ENCODE results near the gene TRIM9. TPM values are rescaled to one million over a fixed set of nuclear protein-coding genes. Genes with fewer than 3 reads are reported as not detected.

Gene TRIM9
- total and polyA plus RNA-seq, 2 donors (not counting 3 experiments of a cell fraction or from before 2014, with no cell fraction given), result not detected

- no peak overlapping the region for H3K4me2 ChIP-seq (ENCODE audit: insufficient read depth, low read length)
- H3K27ac ChIP-seq (ENCODE audit: insufficient read depth, low read depth, low read length), result no peak overlapping the region
- no peak overlapping the region for H3K4me3 ChIP-seq (replicated peaks in 1 of 3; ENCODE audit: insufficient read depth in 1 of 3, low read depth in 1 of 3, low read length in 3 of 3)
- H4K20me1 ChIP-seq (replicated peaks; ENCODE audit: control insufficient read depth, extremely low read depth, insufficient read depth, low read length), result no peaks in the 10 kb centered on the region
- no peaks in the 10 kb centered on the region for H3K4me1 ChIP-seq (ENCODE audit: control insufficient read depth, extremely low read depth, insufficient read depth, low read length)
- intact Hi-C loops (cut with micrococcal nuclease) (no loop called here), dilution Hi-C loops (cut with MboI; ENCODE audit: extremely low pct_ligation_motif_present, low sequenced_read_pairs) (no loop called here)
- no peaks in the 10 kb centered on the region for H3K9me3 ChIP-seq (replicated peaks; ENCODE audit: control insufficient read depth, insufficient read depth, low read length)
- H3K79me2 ChIP-seq (ENCODE audit: control insufficient read depth, insufficient read depth, low read length), result no peaks in the 10 kb centered on the region
- H2AFZ ChIP-seq (ENCODE audit: low read depth, low read length), result no peak overlapping the region
- POLR2A ChIA-PET, result no interaction called here
- no peaks in the 10 kb centered on the region for H3K36me3 ChIP-seq (ENCODE audit: control insufficient read depth in 2 of 2, extremely low read depth in 1 of 2, insufficient read depth in 2 of 2, low read length in 2 of 2)
- FAIRE-seq, result no peak
- TF ChIP-seq JUN (IDR thresholded peaks at IDR 0.05; ENCODE audit: borderline replicate concordance, insufficient read depth, insufficient read length, low read depth) (no peak), MYC (IDR thresholded peaks at IDR 0.05; ENCODE audit: low read depth, low read length) (no peak)
- H3K9ac ChIP-seq (replicated peaks; ENCODE audit: extremely low read depth, insufficient read depth, low read length), result no peak overlapping the region
- no TSS peak for BruUV-seq (replicated peaks)
- no peaks in the 10 kb centered on the region for H3K9me1 ChIP-seq (replicated peaks; ENCODE audit: control insufficient read depth, extremely low read depth, insufficient read depth, low read length)
- peaks cover 4 to 6% of the 10 kb centered on the region in 2 experiments for H3K27me3 ChIP-seq (ENCODE audit: control insufficient read depth in 2 of 2, insufficient read depth in 2 of 2, low read length in 2 of 2)
- CTCF ChIA-PET, result no interaction called here
- DNase-seq (ENCODE audit: low read depth, low spot score), result no peak
Observed at GRCh38 chr14:51053157-51053556, 41.7 kb downstream of the TRIM9 start.

- Histone ChIP-seq H3K9me1 (replicated peaks; ENCODE audit: control insufficient read depth, extremely low read depth, insufficient read depth, low read length) (no peaks in the 10 kb centered on the region), H3K36me3 (ENCODE audit: control insufficient read depth in 2 of 2, extremely low read depth in 1 of 2, insufficient read depth in 2 of 2, low read length in 2 of 2) (no peaks in the 10 kb centered on the region), H3K4me2 (ENCODE audit: insufficient read depth, low read length) (no peak overlapping the region), H3K27me3 (ENCODE audit: control insufficient read depth in 2 of 2, insufficient read depth in 2 of 2, low read length in 2 of 2) (peaks cover 5 to 19% of the 10 kb centered on the region in 2 experiments), H2AFZ (ENCODE audit: low read depth, low read length) (no peak overlapping the region), H4K20me1 (replicated peaks; ENCODE audit: control insufficient read depth, extremely low read depth, insufficient read depth, low read length) (no peaks in the 10 kb centered on the region), H3K4me1 (ENCODE audit: control insufficient read depth, extremely low read depth, insufficient read depth, low read length) (no peaks in the 10 kb centered on the region), H3K9ac (replicated peaks; ENCODE audit: extremely low read depth, insufficient read depth, low read length) (no peak overlapping the region), H3K9me3 (replicated peaks; ENCODE audit: control insufficient read depth, insufficient read depth, low read length) (no peaks in the 10 kb centered on the region), H3K79me2 (ENCODE audit: control insufficient read depth, insufficient read depth, low read length) (no peaks in the 10 kb centered on the region), H3K27ac (ENCODE audit: insufficient read depth, low read depth, low read length) (no peak overlapping the region), H3K4me3 (replicated peaks in 1 of 3; ENCODE audit: insufficient read depth in 1 of 3, low read depth in 1 of 3, low read length in 3 of 3) (no peak overlapping the region)
- FAIRE-seq (no peak), DNase-seq (ENCODE audit: low read depth, low spot score) (no peak)
- intact Hi-C loops (cut with micrococcal nuclease) (no loop called here), dilution Hi-C loops (cut with MboI; ENCODE audit: extremely low pct_ligation_motif_present, low sequenced_read_pairs) (no loop called here)
- no TSS peak for BruUV-seq (replicated peaks)
- ChIA-PET POLR2A (no interaction called here), CTCF (no interaction called here)
- TF ChIP-seq, protein P1, sequence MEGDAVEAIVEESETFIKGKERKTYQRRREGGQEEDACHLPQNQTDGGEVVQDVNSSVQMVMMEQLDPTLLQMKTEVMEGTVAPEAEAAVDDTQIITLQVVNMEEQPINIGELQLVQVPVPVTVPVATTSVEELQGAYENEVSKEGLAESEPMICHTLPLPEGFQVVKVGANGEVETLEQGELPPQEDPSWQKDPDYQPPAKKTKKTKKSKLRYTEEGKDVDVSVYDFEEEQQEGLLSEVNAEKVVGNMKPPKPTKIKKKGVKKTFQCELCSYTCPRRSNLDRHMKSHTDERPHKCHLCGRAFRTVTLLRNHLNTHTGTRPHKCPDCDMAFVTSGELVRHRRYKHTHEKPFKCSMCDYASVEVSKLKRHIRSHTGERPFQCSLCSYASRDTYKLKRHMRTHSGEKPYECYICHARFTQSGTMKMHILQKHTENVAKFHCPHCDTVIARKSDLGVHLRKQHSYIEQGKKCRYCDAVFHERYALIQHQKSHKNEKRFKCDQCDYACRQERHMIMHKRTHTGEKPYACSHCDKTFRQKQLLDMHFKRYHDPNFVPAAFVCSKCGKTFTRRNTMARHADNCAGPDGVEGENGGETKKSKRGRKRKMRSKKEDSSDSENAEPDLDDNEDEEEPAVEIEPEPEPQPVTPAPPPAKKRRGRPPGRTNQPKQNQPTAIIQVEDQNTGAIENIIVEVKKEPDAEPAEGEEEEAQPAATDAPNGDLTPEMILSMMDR (IDR thresholded peaks at IDR 0.05; ENCODE audit: extremely low read depth in 1 of 2, insufficient read depth in 1 of 2, low read depth in 1 of 2, low read length in 2 of 2), result no peak
- TF ChIP-seq POLR2A (IDR thresholded peaks at IDR 0.05; ENCODE audit: low read depth, low read length), result no peak
- TF ChIP-seq POLR2AphosphoS5 (IDR thresholded peaks at IDR 0.05; ENCODE audit: insufficient read depth, low read depth, low read length), result no peak
- TF ChIP-seq MAX (IDR thresholded peaks at IDR 0.05; ENCODE audit: insufficient read depth, insufficient read length), result no peak
- TF ChIP-seq GATA2 (IDR thresholded peaks at IDR 0.05; ENCODE audit: insufficient read depth, insufficient read length, low read depth, low read length), result no peak
- TF ChIP-seq EZH2 (IDR thresholded peaks at IDR 0.05; ENCODE audit: borderline replicate concordance, low read depth, low read length, severe bottlenecking), result no peak
- no peak for TF ChIP-seq MYC (IDR thresholded peaks at IDR 0.05; ENCODE audit: low read depth, low read length)
- TF ChIP-seq FOS (IDR thresholded peaks at IDR 0.05; ENCODE audit: borderline replicate concordance, insufficient read depth, low read length), result no peak
- TF ChIP-seq JUN (IDR thresholded peaks at IDR 0.05; ENCODE audit: borderline replicate concordance, insufficient read depth, insufficient read length, low read depth), result no peak
Observed at GRCh38 chr14:51044961-51045360, 49.9 kb downstream of the TRIM9 start.

Measured in endothelial cell of umbilical vein (primary cell).